C4-2B (cell line): ENCODE measurements around the gene HIGD2B.

ENCODE experiments used
- ZFX ChIP-seq: fragments of 450-650 bp; IDR thresholded peaks from 2 replicates; pipeline ENCODE4 v1.6.1; 2017
- TF ChIP-seq, protein P1 (sequence below): fragments of 450-650 bp; conservative IDR thresholded peaks from 2 replicates; pipeline ENCODE4 v1.5.1; 2017; ENCODE audit warnings: mild to moderate bottlenecking

DNA sequence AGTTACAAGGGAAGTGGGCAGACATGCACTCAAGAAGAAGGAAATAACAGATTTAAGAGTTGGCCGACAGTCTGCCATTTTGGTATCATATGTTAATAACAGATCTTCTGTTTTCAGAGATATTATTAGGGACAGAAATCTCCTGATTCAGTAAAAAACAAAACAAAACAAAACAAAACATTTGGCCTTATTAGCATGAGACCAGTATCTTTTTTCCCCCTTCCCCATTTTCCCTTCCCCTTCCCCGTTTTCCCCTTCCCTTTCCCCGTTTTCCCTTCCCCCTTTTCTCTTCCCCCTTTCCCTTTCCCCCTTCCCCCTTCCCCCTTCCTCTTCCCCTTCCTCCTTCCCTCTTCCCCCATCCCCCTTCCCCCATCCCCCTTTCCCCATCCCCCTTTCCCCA is 39.5 kb upstream of the HIGD2B start:
- TF ChIP-seq, protein P1, sequence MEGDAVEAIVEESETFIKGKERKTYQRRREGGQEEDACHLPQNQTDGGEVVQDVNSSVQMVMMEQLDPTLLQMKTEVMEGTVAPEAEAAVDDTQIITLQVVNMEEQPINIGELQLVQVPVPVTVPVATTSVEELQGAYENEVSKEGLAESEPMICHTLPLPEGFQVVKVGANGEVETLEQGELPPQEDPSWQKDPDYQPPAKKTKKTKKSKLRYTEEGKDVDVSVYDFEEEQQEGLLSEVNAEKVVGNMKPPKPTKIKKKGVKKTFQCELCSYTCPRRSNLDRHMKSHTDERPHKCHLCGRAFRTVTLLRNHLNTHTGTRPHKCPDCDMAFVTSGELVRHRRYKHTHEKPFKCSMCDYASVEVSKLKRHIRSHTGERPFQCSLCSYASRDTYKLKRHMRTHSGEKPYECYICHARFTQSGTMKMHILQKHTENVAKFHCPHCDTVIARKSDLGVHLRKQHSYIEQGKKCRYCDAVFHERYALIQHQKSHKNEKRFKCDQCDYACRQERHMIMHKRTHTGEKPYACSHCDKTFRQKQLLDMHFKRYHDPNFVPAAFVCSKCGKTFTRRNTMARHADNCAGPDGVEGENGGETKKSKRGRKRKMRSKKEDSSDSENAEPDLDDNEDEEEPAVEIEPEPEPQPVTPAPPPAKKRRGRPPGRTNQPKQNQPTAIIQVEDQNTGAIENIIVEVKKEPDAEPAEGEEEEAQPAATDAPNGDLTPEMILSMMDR: no peak
- no peak for TF ChIP-seq ZFX
